ENCODE measurements around the gene CAPN10.
"Not testable (repeated sequence)": the region's sequence is repeated elsewhere in the genome, so short reads cannot be mapped to it uniquely, and the experiment has no call there.

Gene CAPN10

DNA sequence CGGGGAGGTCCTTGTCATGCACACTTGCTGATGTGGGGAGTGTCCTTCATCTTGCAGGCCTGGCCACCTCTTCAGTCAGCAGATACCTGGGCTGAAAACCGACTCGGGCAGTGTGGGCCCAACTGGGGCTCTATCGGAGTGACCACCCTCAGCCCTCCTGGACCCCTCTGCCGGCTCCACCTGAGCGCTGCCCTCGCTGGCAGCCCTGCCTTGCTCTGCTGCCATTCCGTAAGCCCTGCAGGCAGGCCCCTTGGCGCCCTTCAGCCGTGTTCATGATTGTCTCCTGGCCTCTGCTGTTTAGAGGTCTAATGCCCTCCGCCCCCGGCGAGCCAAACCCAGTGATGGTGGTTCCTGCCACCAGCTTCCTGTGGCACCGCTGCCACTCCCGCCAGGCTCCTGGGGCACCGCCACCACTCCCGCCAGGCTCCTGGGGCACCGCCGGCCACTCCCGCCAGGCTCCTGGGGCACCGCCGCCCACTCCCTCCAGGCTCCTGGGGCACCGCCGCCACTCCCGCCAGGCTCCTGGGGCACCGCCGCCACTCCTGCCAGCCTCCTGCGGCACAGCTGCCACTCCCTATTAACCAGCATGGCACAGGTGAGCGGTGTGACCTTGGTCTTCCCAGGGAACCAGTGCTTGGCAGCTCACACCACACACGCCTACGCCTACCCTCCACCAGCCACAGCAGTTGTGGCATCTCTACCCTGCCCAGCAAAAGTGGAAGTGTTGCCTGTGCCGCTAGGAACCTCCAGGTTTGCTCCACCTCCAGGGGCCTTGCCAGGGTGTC lies 15.9 kb downstream of the CAPN10 start:
- no peak for DNase-seq (ENCODE audit: low read depth, low spot score)

GRCh38 chr2:240603081-240603835 lies 16.7 kb downstream of the CAPN10 start:
- DNase-seq (ENCODE audit: low read depth, low spot score), result no peak

- DNase-seq (ENCODE audit: low read depth, low spot score), result no peak
Measured at GRCh38 chr2:240603846-240604245, 17.3 kb downstream of the CAPN10 start.

DNA sequence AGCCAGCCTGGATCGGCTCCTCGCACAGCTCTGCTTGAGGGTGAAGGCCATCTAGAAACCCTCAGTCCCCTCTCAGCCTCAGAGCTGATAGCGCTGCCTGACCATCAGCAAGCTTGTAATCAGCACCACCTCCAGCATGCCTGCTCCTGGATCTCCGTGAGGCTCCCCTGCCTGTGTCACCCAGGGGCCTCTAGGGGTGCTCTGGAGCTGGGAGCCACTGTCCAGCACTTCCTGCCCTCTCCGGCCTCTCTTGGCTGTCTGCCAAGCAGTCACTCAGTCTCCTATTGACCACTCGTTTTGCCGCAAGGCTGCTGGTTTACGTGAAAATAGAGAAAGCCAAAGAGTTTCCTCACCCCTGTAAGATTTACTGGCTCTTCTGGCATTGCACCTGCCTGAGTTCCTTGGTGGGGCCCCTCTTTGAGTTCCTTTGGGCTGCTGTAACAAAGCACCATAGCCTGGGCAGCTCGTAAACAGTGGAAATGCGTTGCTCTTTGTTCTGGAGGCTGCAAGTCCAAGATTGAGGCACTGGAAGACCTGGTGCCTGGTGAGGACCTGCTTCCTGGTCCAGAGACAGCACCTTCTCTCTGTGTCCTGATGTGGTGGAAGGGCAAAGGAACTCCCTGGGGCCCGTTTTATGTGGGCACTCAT lies 17.9 kb downstream of the CAPN10 start:
- DNase-seq (ENCODE audit: low read depth, low spot score), result no peak

DNA sequence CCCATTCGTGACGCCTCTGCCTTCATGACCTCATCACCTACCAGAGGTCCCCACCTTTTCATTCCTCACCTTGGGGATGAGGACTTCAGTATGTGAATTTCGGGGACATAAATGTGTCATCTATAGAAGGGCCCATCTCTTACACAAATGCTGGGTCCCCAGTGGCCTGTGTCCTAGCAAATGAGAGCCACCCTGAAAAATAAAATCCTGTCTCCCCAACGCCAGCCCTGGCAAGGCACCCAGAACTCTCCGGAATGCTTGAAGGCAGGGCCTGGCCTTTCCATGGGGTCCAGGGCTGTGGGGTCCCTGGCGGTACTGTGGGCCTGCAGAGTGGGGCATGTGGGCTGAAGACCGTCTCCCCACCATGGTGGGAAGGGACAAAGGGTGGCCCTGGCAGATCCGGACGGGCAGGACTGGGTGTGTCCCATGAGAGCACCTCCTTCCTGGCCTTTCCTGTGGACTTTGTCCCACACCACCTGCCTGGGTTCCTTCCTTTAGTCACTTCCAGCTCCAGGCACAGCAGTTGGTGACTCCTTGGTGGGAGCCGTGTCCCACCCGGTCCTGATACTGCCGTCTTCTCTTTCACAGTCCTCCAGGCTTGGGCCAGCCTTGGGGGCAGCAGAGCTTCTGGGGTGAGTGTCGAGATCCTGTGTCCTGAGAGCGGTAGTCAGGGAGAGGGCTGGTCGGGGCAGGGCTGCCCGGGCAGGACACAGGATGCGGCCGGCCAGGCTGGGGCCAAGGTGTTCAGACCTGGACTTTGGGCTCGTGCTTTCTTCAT lies 18.6 kb downstream of the CAPN10 start:
- DNase-seq (ENCODE audit: low read depth, low spot score), result no peak

DNA sequence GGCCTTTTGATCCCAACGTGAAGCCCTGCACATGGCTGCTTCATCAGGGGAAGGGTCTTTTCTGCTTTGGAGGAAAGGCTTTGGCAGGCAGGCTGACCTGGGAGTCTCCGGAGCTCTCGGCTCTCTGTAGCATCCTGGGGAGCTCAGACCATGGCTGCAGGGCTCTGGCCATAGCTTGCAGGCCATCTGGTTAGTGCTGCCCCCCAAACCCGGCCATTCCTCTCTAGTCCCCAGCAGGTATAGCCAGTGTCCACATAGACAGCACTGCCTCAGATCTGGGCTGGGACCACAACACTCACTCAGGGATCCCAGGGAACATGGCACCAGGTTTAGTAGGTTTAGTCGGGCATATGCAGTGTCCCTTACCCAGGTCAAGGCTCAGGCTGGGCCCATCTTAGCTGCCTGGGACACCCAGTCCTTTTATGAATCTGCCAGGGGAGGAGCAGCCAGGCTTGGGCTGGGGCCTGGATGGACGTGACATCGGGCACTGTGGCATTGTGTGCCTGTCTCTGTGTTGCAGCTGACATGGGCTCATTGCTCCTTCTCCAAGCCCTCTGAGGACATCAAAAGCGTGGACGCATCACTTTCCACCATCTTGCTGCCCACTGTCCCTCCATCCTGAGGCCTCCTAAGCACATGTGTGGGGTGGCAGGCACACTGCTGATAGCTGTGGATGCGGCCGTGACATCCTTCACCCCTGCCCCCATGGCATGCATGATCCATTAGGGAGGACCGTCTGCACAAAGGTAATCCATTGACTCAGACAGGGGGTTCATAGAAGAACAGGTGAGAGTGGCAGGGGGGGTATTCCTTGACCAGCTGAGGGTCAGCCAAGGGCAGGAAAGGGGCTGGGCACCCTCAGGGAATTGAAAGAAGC lies 19.6 kb downstream of the CAPN10 start:
- no peak for DNase-seq (ENCODE audit: low read depth, low spot score)

DNA sequence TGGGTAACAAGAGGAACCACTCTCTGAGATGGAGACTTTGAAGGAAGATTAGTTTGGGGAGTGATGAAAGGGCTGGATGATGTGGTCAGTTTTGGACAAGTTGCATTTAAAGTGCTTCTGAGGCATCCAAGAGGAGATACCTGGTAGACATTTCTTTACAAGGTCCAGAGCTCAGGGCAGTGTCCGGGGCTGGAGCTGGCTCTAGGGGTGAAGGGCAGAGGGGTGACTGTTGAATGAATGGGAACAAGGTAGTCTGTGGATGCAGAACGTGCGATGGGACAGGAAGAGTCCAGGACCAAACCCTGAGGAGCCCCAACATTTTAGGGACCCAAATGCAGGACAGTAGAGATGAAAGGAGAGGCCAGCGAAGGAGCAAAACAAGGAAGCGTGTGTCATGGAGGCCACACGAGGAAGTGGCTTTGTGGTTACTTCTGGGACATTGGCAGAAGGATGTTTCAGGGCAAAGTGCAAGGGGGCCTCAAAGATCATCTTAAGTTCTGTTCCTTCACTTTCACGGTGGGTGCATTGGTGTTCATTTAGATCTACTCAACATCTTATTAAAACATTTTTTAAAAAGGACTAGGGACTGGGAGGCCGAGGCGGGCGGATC lies 25.2 kb downstream of the CAPN10 start:
- DNase-seq (ENCODE audit: low read depth, low spot score), result no peak

DNA sequence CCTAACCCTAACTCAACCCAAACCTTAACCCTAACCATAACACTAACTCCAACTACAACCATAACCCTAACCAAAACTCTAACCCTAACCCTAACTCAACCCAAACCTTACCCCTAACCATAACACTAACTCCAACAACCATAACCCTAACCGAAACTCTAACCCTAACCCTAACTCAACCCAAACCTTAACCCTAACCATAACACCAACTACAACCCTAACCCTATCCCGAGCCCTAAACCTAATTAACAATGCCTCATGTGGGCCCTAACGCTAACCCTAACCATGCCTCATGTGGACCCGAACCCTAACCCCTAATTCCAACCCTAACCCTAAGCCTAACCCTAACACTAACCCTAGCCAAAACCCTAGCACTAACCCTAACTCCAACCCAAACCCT lies 27.2 kb downstream of the CAPN10 start:
- no peak for DNase-seq (ENCODE audit: low read depth, low spot score)

GRCh38 chr2:240614391-240614790 lies 27.9 kb downstream of the CAPN10 start:
- no peak for DNase-seq (ENCODE audit: low read depth, low spot score)

DNA sequence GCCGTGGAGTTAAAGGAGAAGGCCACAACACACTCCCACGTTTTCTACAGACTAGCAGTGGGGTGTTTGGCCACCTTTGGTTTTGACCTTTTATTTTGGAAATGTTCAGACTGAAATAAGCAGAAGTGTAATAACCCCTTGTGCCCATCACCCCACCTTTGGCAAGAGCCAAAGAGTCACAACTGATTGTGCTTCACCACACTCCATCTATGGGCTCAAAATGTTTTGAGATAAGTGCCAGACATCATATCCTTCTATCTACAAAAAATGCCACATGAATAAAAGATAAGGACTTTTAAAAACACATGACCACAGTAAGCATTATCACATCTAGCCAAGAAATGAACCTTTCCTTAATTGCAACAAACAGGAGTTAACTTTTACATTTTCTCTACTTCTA lies 28.9 kb downstream of the CAPN10 start:
- DNase-seq (ENCODE audit: low read depth, low spot score), result no peak

DNA sequence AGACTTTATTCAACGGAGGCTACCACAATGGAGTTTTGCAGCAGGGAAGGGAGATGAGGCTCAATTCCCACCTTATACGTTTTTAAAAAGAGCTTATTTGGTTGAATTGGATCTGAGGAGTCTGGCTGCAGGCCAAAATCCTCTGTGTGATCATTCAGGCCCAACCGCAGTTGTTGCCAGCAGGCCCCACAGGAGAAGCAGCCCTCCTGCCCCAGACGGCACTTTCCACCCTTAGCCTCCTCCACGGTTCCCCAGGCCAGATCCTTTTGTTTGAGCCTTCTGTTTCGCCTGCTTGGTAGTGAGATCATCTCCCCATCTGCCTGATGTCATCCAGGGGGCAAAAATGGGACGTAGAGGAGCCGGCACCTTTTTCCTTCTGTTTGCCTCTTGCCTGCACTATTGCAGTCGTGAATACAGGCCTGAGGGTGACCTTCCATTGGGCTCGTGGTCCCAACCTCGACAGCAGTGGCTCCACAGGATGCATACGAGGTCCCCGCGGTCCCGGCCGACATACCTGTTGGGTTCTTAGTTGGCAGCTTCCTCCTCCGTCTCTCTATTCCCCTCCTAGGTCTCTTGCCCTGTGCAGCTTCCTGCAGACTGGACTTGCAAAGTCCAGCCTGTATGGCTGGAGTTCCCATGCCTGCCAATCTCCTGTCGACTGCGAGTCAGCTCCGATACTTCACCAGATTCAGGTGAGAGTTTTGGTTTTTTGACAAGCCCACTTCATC lies 29.4 kb downstream of the CAPN10 start:
- DNase-seq (ENCODE audit: low read depth, low spot score), result no peak

DNA sequence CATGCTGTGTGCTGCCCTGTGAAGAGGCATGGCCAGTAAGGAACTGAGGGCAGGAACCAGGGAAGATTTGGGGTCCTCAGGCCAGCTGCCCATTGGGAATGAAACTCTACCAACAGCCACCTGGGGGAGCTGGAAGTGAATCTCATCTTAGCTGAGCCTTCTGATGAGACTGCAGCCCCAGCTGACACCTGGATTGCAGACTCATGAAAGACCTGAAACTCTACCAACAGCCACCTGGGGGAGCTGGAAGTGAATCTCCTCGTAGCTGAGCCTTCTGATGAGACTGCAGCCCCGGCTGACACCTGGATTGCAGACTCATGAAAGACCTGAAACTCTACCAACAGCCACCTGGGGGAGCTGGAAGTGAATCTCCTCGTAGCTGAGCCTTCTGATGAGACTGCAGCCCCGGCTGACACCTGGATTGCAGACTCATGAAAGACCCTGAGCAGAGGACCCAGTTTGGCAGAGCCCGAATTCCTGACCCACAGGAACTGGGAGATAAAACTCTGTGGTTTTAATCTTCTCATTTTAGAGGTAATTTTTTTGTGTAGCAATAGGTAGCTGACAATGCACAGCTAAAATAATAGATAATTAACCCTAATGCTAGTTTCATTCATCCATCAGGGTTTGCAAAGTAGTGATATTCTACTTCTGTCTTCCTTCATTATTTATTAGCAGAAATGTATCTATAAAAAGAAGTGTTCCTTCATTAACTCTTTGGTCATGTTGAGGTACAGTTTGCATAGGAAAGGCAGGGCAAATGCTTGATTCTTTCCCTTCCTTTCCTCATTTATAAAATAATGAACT lies 30.5 kb downstream of the CAPN10 start:
- DNase-seq (ENCODE audit: low read depth, low spot score), result not testable (repeated sequence)

- no peak for DNase-seq (ENCODE audit: low read depth, low spot score)
Measured at GRCh38 chr2:240618776-240619175, 32.2 kb downstream of the CAPN10 start.

- no peak for DNase-seq (ENCODE audit: low read depth, low spot score)
Measured at GRCh38 chr2:240619506-240620148, 33.1 kb downstream of the CAPN10 start.

- DNase-seq (ENCODE audit: low read depth, low spot score), result no peak
Measured at GRCh38 chr2:240620149-240620731, 33.7 kb downstream of the CAPN10 start.

DNA sequence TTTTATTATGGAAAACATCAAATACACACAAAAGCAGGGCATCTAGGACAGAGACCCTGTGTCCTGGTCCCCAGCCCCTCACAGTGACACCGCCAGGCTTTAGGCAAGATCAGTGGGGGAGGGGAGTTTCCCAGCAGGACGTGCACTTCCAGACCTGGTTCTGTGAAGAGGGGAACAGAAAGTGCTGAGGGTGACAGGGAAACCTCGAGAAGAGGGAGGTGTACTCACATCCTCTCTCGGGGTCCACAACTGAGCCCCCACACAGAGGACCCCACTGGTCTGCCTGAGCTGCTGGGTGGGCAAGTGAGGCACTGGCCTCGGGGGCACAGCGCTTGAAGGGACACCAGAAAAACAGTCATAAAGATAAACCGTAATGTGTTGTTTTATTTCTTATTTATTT lies 34.3 kb downstream of the CAPN10 start:
- no peak for DNase-seq (ENCODE audit: low read depth, low spot score)

DNA sequence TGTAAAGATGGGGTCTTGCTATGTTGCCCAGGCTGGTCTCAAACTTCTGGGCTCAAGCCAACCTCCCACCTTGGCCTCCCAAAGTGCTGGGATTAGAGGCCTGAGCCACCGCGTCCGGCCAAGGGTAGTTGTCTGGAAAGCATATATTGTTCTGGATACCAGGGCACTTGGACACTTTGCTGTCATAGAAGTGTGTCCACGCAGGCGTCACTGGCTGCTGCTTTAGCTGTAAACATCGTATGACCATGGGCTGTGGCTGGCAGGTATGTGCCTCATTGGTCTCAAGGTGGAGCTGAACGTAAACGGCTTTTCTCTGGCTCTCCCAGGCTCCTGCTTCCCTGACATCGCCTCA lies 35.5 kb downstream of the CAPN10 start:
- DNase-seq (ENCODE audit: low read depth, low spot score), result no peak

Data from smooth muscle cell of the brain vasculature (primary cell).